Ishikawa (cell line): ENCODE data around the gene ABCB8.

Experiments used
- CEBPB ChIP-seq: IDR thresholded peaks from 2 replicates; pipeline ENCODE4 v1.6.1; 2012
- CREB1 ChIP-seq: IDR thresholded peaks from 2 replicates; pipeline ENCODE4 v1.6.1; 2012; ENCODE audit warnings: low read depth
- EGR1 ChIP-seq: IDR thresholded peaks from 2 replicates; pipeline ENCODE4 v1.6.1; 2012
- EP300 ChIP-seq: IDR thresholded peaks from 2 replicates; pipeline ENCODE4 v1.6.1; 2012; ENCODE audit warnings: borderline replicate concordance
- FOXM1 ChIP-seq: IDR thresholded peaks from 2 replicates; pipeline ENCODE4 v1.6.1; 2012; ENCODE audit warnings: low read depth, borderline replicate concordance
- MAX ChIP-seq: IDR thresholded peaks from 2 replicates; pipeline ENCODE4 v1.6.1; 2012
- NFIC ChIP-seq: IDR thresholded peaks from 2 replicates; pipeline ENCODE4 v1.6.1; 2012
- RAD21 ChIP-seq: IDR thresholded peaks from 2 replicates; pipeline ENCODE4 v1.6.1; 2012; ENCODE audit warnings: low read depth
- REST ChIP-seq: IDR thresholded peaks from 2 replicates; pipeline ENCODE4 v1.6.1; 2012; ENCODE audit warnings: low read depth, mild to moderate bottlenecking
- TAF1 ChIP-seq: IDR thresholded peaks from 2 replicates; pipeline ENCODE4 v1.6.1; 2012; ENCODE audit warnings: low read depth, mild to moderate bottlenecking
- TCF12 ChIP-seq: IDR thresholded peaks from 2 replicates; pipeline ENCODE4 v1.6.1; 2012; ENCODE audit warnings: low read depth
- TEAD4 ChIP-seq: IDR thresholded peaks from 2 replicates; pipeline ENCODE4 v1.6.1; 2012
- USF1 ChIP-seq: IDR thresholded peaks from 2 replicates; pipeline ENCODE4 v1.6.1; 2012
- YY1 ChIP-seq: IDR thresholded peaks from 2 replicates; pipeline ENCODE4 v1.6.1; 2012; ENCODE audit warnings: low read depth
- ZBTB7A ChIP-seq: IDR thresholded peaks from 2 replicates; pipeline ENCODE4 v1.6.1; 2012; ENCODE audit warnings: low read depth

The ABCB8 gene

GRCh38 chr7:151023232-151023631, 5.0 kb upstream of the ABCB8 start:
- TF ChIP-seq YY1 (no peak), NFIC (no peak), TCF12 (no peak), MAX (no peak), TEAD4 (no peak), RAD21 (no peak), EGR1 (no peak), EP300 (no peak), REST (no peak), CEBPB (no peak), ZBTB7A (no peak)

- TF ChIP-seq REST: no peak
- TF ChIP-seq TCF12: no peak
- no peak for TF ChIP-seq RAD21
- TF ChIP-seq ZBTB7A: no peak
- no peak for TF ChIP-seq EP300
- TF ChIP-seq EGR1: no peak
- TF ChIP-seq NFIC: no peak
- TF ChIP-seq YY1: no peak
- no peak for TF ChIP-seq TAF1
- no peak for TF ChIP-seq CREB1
- no peak for TF ChIP-seq FOXM1
- no peak for TF ChIP-seq USF1
- no peak for TF ChIP-seq MAX
- no peak for TF ChIP-seq TEAD4
- TF ChIP-seq CEBPB: no peak
Observed at GRCh38 chr7:151024435-151025056, 3.7 kb upstream of the ABCB8 start, which contains the start of gene ATG9B. Gene ATG9B (minus strand): TSS chr7:151024494. CDS start chr7:151024423, 71 bp downstream.

GRCh38 chr7:151025924-151026671, 2.2 kb upstream of the ABCB8 start:
- TF ChIP-seq USF1 (no peak), EP300 (no peak), FOXM1 (no peak), EGR1 (no peak), ZBTB7A (no peak)

- TF ChIP-seq USF1: peak; percentile 81
Observed at GRCh38 chr7:151027728-151028130, 521 bp upstream of the ABCB8 start.

GRCh38 chr7:151028948-151029501, 775 bp downstream of the ABCB8 start:
- TF ChIP-seq NFIC (no peak), CEBPB (no peak), ZBTB7A (0 out of 2 replicates have a peak, but pooled peaks have one; percentile 12)

- TF ChIP-seq FOXM1 (no peak), ZBTB7A (no peak), CREB1 (no peak)
Observed at GRCh38 chr7:151031011-151031410, 2.8 kb downstream of the ABCB8 start.
